Left forelimb (tissue), 1 donor: ENCODE data around the gene STK10.

Experiments
- DNase-seq: peaks from one replicate; pipeline ENCODE4 v3.0.0-alpha.2; 2018; ENCODE audit warnings: low spot score

Gene STK10

DNA sequence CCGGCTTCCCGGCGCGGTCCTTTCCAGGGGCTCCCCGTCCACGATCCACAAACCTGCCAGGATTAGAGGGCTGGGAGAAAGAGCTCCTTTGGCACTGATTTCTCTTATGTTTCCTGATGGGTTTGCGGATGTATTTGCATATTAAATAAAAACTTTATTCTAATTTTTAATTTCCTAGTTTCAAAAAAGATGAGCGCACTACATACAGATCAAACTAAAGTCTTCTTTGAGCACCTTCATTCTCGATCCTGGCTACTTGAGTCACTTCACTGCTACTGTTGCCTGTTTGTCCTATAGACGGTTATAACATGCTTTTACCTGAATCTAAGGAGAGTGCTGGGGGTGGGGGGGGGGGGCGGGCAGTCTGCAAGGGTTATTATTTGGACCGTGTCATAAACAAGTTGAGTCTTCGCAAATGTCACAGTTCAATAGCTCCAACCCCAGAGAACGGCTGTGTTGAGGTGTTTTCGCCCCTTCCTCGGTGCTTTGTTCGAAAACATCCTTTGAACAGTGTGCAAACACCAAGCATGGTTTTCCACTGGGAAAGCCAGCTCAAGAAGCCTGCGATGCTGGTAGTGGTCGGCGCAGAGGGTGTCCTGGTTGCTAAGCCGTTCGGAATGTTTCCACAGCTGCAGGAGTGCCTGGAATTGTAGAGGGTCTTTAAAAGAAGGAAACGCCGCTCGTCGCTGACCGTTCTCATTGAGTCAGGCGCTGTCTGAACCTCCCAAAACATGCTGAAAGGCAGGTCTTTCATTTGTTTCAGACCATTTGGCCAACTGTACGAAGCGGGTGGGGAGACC, 1.1 kb upstream of the STK10 start:
- no peak for DNase-seq

DNA sequence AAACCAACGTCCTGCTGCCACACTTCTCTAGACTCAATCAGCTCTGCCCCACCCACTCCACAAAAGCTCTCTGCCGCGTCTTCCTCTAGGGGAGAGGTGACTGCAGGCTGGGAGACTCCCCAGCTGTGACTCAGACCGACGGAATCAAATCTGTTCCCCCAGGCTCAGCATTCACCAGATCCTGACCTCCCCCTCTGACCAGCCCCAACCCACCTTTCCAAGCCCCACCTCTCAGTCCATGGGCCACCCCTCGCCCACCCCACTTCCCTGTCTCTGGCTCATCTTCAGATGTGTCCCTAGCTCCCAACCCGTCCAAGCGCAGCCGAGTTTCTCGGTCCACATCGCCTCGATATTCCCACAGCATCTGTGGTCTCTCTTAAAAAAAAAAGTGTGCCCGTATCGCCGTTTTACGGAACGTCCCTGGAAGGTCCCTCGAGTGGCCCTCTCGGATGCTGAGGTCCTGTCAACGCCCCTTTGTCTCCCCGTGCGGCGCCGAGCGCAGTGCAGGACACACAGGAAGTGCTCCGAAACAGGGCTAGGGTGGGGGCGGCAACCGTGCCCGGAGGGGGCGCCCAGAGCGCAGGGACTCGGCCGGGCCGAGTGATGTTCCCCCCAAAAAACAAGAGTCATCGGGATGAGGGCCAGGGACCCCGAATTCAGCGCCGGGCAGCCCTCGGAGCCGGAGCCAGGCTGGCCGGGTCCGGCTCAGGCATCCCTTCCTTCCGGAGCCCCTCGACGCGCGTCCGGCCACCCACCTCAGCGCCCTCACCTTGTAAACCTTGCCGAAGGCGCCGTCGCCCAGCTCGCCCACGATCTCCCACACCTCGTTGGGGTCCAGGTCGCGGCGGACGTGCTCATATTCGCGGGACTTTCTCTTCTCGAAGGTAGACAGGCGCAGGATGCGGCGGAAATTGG, 649 bp downstream of the STK10 start:
- DNase-seq, result no peak

DNA sequence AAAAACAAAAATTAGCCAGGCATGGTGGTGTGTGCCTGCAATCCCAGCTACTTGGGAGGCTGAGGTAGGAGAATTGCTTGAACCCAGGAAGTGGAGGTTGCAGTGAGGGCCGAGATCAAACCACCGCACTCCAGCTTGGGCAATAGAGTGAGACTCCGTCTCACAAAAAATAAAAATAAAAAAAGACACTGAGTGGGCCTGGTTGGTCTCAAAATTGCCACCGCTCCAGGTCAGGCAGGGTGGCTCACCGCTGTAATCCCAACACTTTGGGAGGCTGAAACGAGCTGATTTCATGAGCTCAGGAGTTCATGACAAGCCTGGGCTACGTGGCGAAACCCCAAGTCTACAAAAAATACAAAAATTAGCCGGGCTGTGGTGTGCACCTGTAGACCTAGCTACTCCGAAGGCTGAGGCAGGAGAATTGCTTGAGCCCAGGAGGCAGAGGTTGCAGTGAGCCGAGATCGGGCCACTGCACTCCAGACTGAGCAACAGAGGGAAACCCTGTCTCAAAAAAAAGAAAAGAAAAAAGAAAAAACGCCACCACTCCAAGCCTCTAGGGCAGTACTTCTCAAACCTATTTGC, 1.8 kb downstream of the STK10 start:
- DNase-seq, result no peak

DNA sequence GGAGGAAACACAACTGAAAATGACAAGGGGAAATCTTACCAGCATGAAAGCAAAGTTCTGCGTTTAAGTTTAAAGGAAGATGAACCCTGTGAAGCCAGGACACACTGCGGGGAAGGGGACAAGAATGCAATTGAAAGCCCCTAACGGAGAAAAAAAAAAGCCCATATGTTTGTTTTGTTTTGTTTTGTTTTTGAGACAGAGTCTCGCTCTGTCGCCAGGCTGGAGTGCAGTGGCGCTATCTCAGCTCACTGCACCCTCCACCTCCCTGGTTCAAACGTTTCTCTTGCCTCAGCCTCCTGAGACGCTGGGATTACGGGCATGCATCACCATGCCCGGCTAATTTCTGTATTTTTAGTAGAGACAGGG, 2.9 kb downstream of the STK10 start:
- no peak for DNase-seq

DNA sequence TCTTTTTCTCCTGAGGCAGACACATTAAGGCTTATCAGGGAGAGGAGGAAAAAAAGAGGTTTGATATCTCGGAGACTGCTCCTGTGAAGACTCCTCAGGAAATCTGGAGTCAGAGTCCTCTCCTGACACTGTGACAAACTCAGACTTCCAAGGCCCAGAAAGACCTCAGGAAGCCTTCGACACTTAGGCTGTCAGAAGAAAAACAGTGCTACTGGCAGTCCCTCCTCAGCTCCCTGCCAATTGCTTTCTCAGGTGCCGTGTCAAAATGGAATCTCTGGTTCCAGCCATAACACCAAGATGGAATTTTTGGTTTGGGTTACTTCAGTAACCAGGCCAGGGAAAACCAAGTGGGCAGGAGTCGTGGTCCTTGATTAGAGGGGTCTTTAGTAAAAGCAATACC, 4.1 kb downstream of the STK10 start:
- DNase-seq, result no peak

DNA sequence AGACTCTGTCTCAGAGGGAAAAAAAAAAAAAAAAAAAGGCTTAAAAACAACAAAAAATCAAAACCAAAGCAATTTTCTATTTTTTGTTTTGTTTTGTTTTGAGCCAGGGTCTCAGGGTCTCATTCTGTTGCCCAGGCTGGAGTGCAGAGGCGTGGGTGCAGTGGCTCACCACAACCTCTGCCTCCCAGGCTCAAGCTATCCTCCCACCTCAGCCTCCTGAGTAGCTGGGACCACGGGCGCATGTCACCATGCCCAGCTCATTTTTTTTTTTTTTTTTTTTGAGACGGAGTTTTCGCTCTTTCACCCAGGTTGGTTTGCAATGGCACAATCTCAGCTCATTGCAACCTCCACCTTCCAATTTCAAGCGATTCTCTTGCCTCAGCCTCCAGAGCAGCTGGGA, 5.7 kb downstream of the STK10 start:
- DNase-seq, result no peak

DNA sequence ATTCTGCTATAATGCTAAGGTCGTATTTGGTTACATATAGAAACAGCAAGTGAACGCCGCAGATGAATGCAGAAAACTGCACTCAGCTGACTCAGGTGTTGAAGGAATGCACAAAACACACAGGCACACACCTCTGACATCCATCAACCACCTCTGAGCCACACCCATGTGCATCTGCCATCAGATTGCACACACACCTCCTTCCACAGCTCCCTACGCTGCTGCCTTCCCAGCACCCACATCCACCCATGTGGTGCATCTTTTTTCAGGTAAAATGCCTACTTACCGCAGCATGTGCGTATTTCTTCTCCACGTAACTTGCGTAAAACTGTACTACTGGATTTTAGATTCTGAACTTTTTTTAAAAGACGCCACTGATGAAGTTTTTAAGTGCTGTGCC, 7.1 kb downstream of the STK10 start:
- no peak for DNase-seq

DNA sequence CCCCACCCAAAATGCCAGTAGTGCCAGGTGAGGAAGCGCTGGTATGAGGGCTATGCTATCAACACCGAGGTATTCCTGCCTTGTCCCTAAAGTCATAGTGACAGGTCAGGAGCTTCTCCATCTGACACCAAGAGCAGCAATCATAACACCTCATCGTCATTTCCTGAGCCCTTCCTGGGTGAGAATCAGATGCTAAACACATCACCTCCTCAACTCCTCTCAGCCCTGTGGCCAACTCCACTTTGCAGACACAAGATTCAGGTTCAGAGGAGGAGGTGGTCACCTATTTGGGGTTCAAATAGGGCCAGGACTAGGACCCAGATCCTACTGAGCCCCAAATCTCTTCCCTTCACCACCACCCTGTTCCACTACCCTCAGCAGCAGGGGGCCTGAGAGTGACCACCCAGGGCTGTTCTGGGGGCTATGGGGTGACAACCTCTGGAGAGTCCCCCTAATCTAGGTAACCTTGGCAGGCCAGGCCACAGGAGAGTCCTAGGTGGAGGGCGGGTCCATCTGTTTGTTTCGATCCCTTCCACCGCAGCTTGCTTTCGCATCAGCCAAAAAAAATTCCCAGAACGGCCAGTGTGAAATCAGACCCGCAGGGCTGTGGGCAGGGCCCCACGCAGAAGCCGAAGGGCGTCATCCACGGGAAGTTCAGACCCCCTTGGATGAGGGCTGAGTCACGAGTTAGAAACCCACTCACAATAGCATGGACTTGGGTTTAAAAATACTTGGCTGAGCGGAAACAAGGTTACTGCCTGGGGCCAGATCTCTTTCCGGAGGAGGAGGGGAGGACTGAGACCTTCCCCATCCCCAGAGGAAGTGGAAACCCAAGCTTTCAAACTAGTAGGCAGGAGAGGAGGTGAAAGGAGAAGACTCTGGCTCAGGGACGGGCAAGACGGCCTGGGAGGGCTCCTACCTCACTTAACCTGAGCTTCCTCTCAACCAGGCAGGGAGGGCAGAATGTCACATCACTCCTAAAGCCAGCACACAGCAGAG, 8.7 kb downstream of the STK10 start:
- no peak for DNase-seq

DNA sequence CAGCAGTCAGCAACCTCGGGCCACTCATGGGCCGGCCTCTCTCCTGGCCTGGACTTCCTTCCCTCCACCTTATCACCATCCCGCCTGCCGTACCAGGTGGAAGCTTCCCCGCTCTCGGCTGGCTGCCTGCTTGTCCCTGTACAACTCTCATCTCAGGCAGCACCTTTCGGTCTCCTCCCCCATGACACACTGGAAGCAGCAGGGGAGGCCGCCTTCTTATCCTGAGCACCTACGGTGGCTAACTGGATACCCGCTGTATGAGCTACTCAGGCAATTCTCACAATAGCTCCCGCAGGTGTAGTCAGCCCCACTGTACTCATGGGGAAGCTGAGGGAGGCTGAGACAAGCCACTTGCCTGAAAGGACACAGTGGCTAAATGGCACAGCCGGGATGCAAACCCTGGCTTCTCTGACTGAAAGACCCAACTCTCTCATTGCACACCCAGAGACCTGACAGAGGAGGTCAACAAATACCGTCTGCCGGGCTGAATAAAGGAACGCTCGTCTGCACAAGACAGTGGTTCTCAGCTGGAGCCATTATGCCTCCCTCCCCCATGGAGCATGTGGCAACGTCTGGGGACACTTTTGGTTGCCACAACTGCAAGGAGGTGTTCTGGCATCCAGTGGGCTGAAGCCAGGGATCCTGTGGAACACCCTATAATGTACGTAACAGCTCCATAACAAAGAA, 9.6 kb downstream of the STK10 start:
- DNase-seq, result no peak

DNA sequence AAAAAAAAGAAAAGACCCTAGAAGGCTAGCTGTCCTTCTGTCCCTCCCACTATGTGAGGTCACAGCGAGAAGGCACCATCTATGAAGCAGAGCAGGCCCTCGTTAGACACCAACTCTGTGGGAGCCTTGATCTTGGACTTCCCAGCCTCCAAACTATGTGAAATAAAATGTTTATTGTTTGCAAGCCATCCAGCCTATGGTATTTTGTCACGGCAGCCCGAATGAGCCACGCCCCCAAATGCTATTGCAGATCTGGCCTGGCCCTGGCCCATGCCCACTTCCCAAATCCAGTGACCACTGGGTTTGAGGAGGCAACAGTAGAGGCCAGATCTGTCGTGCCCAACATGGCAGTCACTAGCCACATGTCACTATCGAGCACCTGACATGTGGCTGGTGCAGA, 10.8 kb downstream of the STK10 start:
- DNase-seq, result no peak

DNA sequence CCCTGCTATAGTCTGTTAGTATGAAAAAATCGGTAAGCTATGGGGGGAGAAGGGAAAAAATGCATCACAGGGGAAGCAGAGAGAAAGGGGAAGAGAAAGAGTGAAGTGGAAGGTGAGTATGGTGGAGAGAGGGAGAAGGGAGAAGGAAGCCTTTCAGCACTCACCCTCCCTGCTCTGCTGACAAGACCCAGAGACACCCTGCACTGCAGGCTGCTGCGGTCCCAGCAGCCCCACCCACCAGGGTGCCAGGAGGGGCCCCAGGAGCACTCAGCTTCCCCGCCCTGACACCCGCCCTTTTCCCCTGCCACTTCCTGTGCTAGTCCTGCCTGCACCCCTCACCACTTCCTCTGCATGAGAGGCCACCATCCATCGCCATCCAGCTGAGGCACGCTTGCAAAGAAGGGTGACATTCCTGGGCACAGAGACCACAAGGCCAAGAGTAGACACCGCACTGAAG, 12.7 kb downstream of the STK10 start:
- DNase-seq, result no peak

DNA sequence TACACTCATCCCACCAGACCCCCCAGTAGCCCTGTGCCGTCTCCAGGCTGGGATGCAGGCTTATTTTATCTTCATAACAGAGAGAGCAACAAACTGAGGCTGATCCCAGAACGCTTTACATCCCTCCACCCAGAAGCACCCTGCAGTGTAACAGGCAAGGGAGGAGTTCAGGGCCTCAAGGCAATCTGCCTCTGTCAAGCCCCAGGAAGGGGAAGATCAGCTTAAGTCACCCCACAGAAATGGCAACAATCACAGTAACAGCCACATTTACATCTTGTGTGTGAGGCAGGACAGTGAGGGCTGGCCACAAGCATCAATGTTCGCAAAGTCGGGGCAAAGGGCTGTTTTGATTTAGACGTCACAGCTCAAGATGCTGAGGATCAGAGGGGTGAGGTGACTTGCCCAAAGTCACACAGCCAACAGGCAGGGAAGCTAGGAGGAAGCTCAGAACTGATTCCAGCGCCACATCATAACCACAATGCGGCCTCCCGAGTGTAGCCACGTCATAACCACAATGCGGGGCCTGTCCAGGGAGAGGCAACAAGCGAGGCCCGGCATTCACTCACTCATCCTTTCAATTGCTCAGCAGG, 14.4 kb downstream of the STK10 start:
- DNase-seq, result peak; percentile 55

DNA sequence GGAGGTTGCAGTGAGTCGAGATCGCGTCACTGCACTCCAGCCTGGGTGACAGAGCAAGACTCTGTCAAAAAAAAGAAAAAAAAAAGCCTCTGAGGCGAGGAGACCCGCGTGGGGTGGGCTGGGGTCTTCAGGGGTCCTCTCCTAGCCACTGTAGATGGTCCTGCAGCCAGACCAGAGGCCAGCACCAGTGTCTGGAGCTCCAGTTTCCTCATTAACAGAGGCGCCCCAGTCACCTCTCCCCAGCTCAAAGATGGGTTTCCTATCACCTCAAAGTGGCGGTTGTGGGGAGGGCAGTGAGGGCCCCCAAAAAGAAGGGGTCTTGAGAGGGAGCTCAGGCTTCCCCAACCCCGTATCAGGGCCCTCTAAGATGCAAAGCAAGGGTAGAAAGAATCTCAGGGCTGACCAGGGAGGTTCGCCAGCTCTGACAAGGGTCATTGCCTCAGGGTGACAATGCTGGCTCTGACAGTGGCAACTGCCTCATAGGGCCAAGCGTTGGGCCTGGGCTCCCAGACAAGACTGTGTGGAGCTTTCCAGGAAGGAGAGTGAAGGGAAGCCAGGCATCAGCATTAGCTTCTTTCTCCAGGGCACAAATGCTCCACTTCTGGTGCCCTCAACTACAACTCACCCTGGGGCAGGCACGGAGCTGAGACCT, 15.0 kb downstream of the STK10 start:
- DNase-seq, result peak; percentile 17

DNA sequence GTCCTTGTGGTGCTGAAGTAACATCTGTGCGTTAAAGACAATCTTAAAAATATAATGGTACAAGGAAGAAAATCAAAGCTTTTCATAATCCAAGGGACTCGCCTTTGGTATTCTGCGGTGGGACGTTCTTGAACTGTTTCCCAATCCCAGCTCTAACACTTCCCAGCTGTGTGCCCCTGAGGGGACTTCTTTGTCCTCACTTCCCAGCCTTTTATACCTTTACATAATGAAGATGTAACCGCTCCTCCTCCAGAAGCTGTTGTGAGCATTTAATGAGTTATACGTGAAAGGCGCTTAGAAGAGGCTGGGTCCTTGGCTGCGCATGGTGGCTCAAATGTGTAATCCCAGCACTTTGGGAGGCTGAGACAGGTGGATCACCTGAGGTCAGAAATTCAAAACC, 16.9 kb downstream of the STK10 start:
- DNase-seq, result no peak

DNA sequence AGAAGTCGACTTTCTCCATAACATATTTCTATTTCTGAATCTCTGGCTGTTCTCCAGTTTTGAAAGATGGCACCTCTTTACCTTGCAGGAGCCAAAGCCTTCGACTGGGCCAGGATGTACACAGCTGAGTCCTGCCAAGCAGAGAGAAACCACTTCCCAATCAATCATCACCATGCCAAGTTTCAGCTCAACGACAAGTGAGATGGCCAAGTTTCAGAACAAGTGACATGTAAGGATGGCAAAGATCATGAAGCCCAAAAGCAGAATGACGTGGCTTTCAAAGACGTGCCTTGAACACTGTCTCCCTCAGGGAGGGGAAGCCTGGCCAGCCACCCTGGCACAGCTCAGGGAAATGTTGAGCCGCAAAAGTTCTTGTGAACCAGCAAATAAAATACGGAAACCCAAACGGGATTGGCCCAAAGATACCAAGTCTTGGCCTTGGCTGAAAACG, 17.7 kb downstream of the STK10 start:
- no peak for DNase-seq

DNA sequence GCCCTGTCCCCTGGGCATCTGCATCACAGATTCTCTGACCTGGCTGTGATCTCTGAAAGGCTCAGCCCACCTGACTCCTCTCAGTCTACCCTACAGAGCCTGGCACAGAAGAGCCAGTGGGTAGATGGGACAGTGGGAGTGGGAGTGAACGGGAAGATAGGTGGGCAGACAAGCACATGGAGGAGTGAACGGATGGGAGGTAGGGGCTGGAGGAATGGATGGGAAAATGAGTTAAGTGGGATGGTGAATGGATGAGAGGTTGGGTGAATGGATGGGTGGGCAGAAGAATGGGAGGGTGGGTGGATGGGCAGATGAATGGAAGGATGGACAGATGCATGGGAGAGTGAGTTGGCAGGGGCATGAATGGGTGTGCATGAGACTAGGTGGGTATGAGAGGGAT, 18.8 kb downstream of the STK10 start:
- DNase-seq, result no peak

DNA sequence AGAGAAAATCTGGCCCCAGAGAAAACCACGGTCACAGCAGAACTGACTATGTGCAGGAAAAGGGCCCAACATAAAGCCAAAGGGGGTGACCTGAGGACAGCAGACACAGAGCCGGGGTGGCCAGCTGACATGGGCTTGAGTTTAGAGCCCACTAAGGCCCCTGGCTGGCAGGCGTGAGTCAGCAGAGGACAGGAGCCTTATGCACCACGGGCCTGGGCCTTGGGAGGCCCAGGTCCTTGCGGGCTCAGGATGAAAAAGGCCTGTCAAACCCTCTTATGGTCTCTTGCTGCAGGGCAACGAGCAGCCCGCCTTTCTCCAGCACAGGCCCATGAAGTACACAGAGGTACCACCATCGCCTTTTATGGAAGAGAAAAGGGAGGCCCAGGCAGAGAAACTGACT, 19.7 kb downstream of the STK10 start:
- DNase-seq, result no peak

DNA sequence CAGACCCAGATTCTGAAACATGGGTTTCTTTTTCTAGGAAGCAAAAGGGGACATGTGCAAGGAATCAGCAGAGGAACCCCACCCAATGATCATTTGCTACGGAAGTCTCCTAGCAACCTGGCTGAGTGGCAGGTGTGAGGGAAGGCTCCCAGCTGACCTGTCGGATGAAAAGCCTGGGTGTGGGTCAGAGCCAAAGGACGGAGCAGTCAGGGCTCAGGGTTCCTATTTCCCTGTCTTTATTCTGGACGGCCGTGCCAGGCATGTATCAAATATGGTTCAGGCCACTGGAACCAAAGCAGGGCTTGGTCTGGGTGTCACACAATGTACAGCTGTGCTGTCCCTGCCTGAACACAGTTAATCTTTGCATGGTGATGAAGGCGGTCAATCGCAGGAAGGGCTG, 20.1 kb downstream of the STK10 start:
- no peak for DNase-seq

DNA sequence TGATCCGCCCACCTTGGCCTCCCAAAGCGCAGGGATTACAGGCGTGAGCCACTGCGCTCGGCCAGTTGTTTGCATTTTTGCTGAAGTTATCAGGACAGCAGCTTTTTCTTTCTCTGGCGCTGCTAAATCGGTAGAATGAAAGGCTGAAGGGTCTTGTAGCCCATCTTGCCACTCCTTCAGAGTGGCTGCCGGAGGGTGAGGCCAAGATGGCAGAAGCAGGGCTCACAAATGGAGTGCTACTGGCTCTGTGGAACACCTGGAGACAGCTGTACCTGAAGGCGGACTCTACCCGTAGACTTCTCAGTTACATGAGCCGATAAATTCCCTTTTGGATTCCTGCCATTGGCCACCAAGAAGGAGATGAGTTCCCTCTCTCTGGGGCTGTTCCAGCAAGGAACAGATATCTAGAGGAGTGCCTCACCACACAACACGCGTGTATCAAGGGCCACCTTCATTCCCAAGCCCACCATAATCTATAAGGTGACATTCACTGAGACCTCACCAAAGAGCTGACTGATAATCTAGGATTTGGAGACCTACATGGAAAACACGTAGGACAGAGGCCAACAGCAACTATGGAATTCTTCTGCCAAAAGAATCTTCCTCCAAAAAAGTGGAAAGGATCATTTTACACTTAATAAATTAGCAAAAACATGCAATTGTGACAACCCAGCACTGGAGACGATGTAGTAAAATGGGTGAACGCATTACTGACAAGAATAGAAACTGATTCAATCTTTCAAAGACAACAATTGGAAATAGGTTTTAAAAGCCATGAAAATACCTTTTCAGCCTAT, 21.8 kb downstream of the STK10 start:
- no peak for DNase-seq
